Measurements from ENCODE around the gene SCN2A. TPM values are rescaled to one million over a fixed set of nuclear protein-coding genes. Genes with fewer than 3 reads are reported as not detected.
"Not testable (repeated sequence)": the region's sequence is repeated elsewhere in the genome, so short reads cannot be mapped to it uniquely, and the experiment has no call there.

Gene SCN2A
- total and polyA plus RNA-seq, 2 donors (not counting 3 experiments of a cell fraction or from before 2014, with no cell fraction given), result not detected

GRCh38 chr2:165390875-165391274 is 151.7 kb downstream of the SCN2A start:
- BruUV-seq (replicated peaks), result no TSS peak
- no peaks in the 10 kb centered on the region for H3K36me3 ChIP-seq (ENCODE audit: control insufficient read depth in 2 of 2, extremely low read depth in 1 of 2, insufficient read depth in 2 of 2, low read length in 2 of 2)
- no peak overlapping the region for H3K4me2 ChIP-seq (ENCODE audit: insufficient read depth, low read length)
- no peak overlapping the region for H2AFZ ChIP-seq (ENCODE audit: low read depth, low read length)
- POLR2A ChIA-PET, result no interaction called here
- H3K27me3 ChIP-seq (ENCODE audit: control insufficient read depth in 2 of 2, insufficient read depth in 2 of 2, low read length in 2 of 2), result peaks cover 3 to 16% of the 10 kb centered on the region in 2 experiments
- no peak overlapping the region for H3K4me3 ChIP-seq (replicated peaks in 1 of 3; ENCODE audit: insufficient read depth in 1 of 3, low read depth in 1 of 3, low read length in 3 of 3)
- no peak overlapping the region for H3K27ac ChIP-seq (ENCODE audit: insufficient read depth, low read depth, low read length)
- CTCF ChIA-PET, result interaction anchor here (1.8 kb wide), 1 partner anchor 12 kb away, joined by 6 read pairs; no protein-coding TSS in a partner anchor
- H3K9ac ChIP-seq (replicated peaks; ENCODE audit: extremely low read depth, insufficient read depth, low read length), result no peak overlapping the region
- no peaks in the 10 kb centered on the region for H4K20me1 ChIP-seq (replicated peaks; ENCODE audit: control insufficient read depth, extremely low read depth, insufficient read depth, low read length)
- TF ChIP-seq POLR2AphosphoS5 (IDR thresholded peaks at IDR 0.05; ENCODE audit: insufficient read depth, low read depth, low read length) (no peak), FOS (IDR thresholded peaks at IDR 0.05; ENCODE audit: borderline replicate concordance, insufficient read depth, low read length) (no peak), POLR2A (IDR thresholded peaks at IDR 0.05; ENCODE audit: low read depth, low read length) (no peak)
- H3K9me3 ChIP-seq (replicated peaks; ENCODE audit: control insufficient read depth, insufficient read depth, low read length), result no peaks in the 10 kb centered on the region
- H3K4me1 ChIP-seq (ENCODE audit: control insufficient read depth, extremely low read depth, insufficient read depth, low read length), result no peaks in the 10 kb centered on the region
- FAIRE-seq (no peak), DNase-seq (ENCODE audit: low read depth, low spot score) (no peak)
- H3K79me2 ChIP-seq (ENCODE audit: control insufficient read depth, insufficient read depth, low read length), result no peaks in the 10 kb centered on the region
- no peaks in the 10 kb centered on the region for H3K9me1 ChIP-seq (replicated peaks; ENCODE audit: control insufficient read depth, extremely low read depth, insufficient read depth, low read length)
- intact Hi-C loops (cut with micrococcal nuclease), result no loop called here
- dilution Hi-C loops (cut with MboI; ENCODE audit: extremely low pct_ligation_motif_present, low sequenced_read_pairs), result no loop called here

- no TSS peak for BruUV-seq (replicated peaks)
- Histone ChIP-seq H3K4me3 (replicated peaks in 1 of 3; ENCODE audit: insufficient read depth in 1 of 3, low read depth in 1 of 3, low read length in 3 of 3) (no peak overlapping the region), H2AFZ (ENCODE audit: low read depth, low read length) (no peak overlapping the region), H3K4me1 (ENCODE audit: control insufficient read depth, extremely low read depth, insufficient read depth, low read length) (no peaks in the 10 kb centered on the region), H3K4me2 (ENCODE audit: insufficient read depth, low read length) (no peak overlapping the region), H3K27ac (ENCODE audit: insufficient read depth, low read depth, low read length) (no peak overlapping the region), H3K9ac (replicated peaks; ENCODE audit: extremely low read depth, insufficient read depth, low read length) (no peak overlapping the region), H3K36me3 (ENCODE audit: control insufficient read depth in 2 of 2, extremely low read depth in 1 of 2, insufficient read depth in 2 of 2, low read length in 2 of 2) (no peaks in the 10 kb centered on the region), H3K9me3 (replicated peaks; ENCODE audit: control insufficient read depth, insufficient read depth, low read length) (no peaks in the 10 kb centered on the region), H3K79me2 (ENCODE audit: control insufficient read depth, insufficient read depth, low read length) (no peaks in the 10 kb centered on the region), H3K27me3 (ENCODE audit: control insufficient read depth in 2 of 2, insufficient read depth in 2 of 2, low read length in 2 of 2) (peaks cover 3 to 16% of the 10 kb centered on the region in 2 experiments), H4K20me1 (replicated peaks; ENCODE audit: control insufficient read depth, extremely low read depth, insufficient read depth, low read length) (no peaks in the 10 kb centered on the region), H3K9me1 (replicated peaks; ENCODE audit: control insufficient read depth, extremely low read depth, insufficient read depth, low read length) (no peaks in the 10 kb centered on the region)
- FAIRE-seq, result no peak
- ChIA-PET CTCF (interaction anchor here (1.8 kb wide), 1 partner anchor 11 kb away, joined by 6 read pairs; no protein-coding TSS in a partner anchor), POLR2A (no interaction called here)
- TF ChIP-seq MYC (IDR thresholded peaks at IDR 0.05; ENCODE audit: low read depth, low read length) (no peak), CTCF (IDR thresholded peaks at IDR 0.05; ENCODE audit: extremely low read depth in 1 of 2, insufficient read depth in 1 of 2, low read depth in 1 of 2, low read length in 2 of 2) (no peak), POLR2A (IDR thresholded peaks at IDR 0.05; ENCODE audit: low read depth, low read length) (no peak), FOS (IDR thresholded peaks at IDR 0.05; ENCODE audit: borderline replicate concordance, insufficient read depth, low read length) (no peak), GATA2 (IDR thresholded peaks at IDR 0.05; ENCODE audit: insufficient read depth, insufficient read length, low read depth, low read length) (no peak), JUN (IDR thresholded peaks at IDR 0.05; ENCODE audit: borderline replicate concordance, insufficient read depth, insufficient read length, low read depth) (no peak), MAX (IDR thresholded peaks at IDR 0.05; ENCODE audit: insufficient read depth, insufficient read length) (no peak), EZH2 (IDR thresholded peaks at IDR 0.05; ENCODE audit: borderline replicate concordance, low read depth, low read length, severe bottlenecking) (no peak), POLR2AphosphoS5 (IDR thresholded peaks at IDR 0.05; ENCODE audit: insufficient read depth, low read depth, low read length) (no peak)
- dilution Hi-C loops (cut with MboI; ENCODE audit: extremely low pct_ligation_motif_present, low sequenced_read_pairs), result no loop called here
- intact Hi-C loops (cut with micrococcal nuclease), result no loop called here
- DNase-seq (ENCODE audit: low read depth, low spot score), result no peak
Observed at GRCh38 chr2:165391791-165392190, 152.6 kb downstream of the SCN2A start.

- H3K4me3 ChIP-seq (replicated peaks in 1 of 3; ENCODE audit: insufficient read depth in 1 of 3, low read depth in 1 of 3, low read length in 3 of 3); DNase-seq (ENCODE audit: low read depth, low spot score); H3K4me2 ChIP-seq (ENCODE audit: insufficient read depth, low read length); H3K9me3 ChIP-seq (replicated peaks; ENCODE audit: control insufficient read depth, insufficient read depth, low read length); POLR2A ChIA-PET; H2AFZ ChIP-seq (ENCODE audit: low read depth, low read length); H3K27ac ChIP-seq (ENCODE audit: insufficient read depth, low read depth, low read length); H3K9ac ChIP-seq (replicated peaks; ENCODE audit: extremely low read depth, insufficient read depth, low read length); BruUV-seq (replicated peaks); dilution Hi-C loops (cut with MboI; ENCODE audit: extremely low pct_ligation_motif_present, low sequenced_read_pairs); CTCF ChIA-PET; H3K9me1 ChIP-seq (replicated peaks; ENCODE audit: control insufficient read depth, extremely low read depth, insufficient read depth, low read length); H3K79me2 ChIP-seq (ENCODE audit: control insufficient read depth, insufficient read depth, low read length); H3K36me3 ChIP-seq (ENCODE audit: control insufficient read depth in 2 of 2, extremely low read depth in 1 of 2, insufficient read depth in 2 of 2, low read length in 2 of 2); FAIRE-seq; H3K4me1 ChIP-seq (ENCODE audit: control insufficient read depth, extremely low read depth, insufficient read depth, low read length); H4K20me1 ChIP-seq (replicated peaks; ENCODE audit: control insufficient read depth, extremely low read depth, insufficient read depth, low read length); intact Hi-C loops (cut with micrococcal nuclease): not testable (repeated sequence)
- H3K27me3 ChIP-seq (ENCODE audit: control insufficient read depth in 2 of 2, insufficient read depth in 2 of 2, low read length in 2 of 2), result peaks cover 12 to 25% of the 10 kb centered on the region in 2 experiments
Observed at GRCh38 chr2:165398603-165399002, 159.4 kb downstream of the SCN2A start.
